ENCODE results near the gene PIEZO1.

DNA sequence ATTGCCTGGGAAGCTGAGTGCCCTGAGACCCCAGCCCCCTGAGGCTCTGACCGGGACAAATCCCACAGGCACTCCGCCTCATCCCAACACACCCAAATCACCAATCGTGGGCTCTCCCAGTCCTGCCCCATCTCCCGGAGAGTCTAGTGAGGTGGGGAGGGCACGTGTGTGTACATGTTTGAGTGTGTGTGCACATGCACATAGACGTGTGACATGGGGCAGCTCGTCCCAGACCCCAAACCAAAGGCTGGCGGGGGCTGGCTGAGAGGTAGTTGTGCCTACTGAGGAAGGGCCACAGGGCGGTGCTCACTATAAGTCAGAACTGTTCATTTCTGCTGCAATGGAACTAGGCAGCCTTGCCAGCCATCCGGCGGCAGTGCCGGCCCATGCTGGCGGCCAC is 107.3 kb downstream of the PIEZO1 start:
- TF ChIP-seq, protein P1, sequence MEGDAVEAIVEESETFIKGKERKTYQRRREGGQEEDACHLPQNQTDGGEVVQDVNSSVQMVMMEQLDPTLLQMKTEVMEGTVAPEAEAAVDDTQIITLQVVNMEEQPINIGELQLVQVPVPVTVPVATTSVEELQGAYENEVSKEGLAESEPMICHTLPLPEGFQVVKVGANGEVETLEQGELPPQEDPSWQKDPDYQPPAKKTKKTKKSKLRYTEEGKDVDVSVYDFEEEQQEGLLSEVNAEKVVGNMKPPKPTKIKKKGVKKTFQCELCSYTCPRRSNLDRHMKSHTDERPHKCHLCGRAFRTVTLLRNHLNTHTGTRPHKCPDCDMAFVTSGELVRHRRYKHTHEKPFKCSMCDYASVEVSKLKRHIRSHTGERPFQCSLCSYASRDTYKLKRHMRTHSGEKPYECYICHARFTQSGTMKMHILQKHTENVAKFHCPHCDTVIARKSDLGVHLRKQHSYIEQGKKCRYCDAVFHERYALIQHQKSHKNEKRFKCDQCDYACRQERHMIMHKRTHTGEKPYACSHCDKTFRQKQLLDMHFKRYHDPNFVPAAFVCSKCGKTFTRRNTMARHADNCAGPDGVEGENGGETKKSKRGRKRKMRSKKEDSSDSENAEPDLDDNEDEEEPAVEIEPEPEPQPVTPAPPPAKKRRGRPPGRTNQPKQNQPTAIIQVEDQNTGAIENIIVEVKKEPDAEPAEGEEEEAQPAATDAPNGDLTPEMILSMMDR (IDR thresholded peaks at IDR 0.05), result no peak
- no peak for TF ChIP-seq EZH2 (IDR thresholded peaks at IDR 0.05; ENCODE audit: borderline replicate concordance, insufficient read depth, low read depth, low read length, poor library complexity, severe bottlenecking)

Measured in B cell (primary cell).